T-helper 2 cell treated with Interferon-gamma antibody and Interleukin-4, amounts not matched to agents 5 μg/mL and 100 μg/mL, for 36 hours (primary cell): ENCODE results near the gene LRRC26.

Experiments
- DNase-seq: peaks from one replicate; pipeline ENCODE4 v3.0.0; 2021; ENCODE audit warnings: low spot score
- H3K27ac Mint-ChIP-seq: one replicate; pipeline ENCODE4 v1.8.0; 2021; ENCODE audit warnings: mild to moderate bottlenecking, mixed read lengths
- H3K27me3 Mint-ChIP-seq: one replicate; pipeline ENCODE4 v1.8.0; 2021; ENCODE audit warnings: low read depth, mixed read lengths
- H3K36me3 Mint-ChIP-seq: one replicate; pipeline ENCODE4 v1.8.0; 2021; ENCODE audit warnings: low read depth, mixed read lengths
- H3K4me1 Mint-ChIP-seq: one replicate; pipeline ENCODE4 v1.8.0; 2021; ENCODE audit warnings: low read depth, mixed read lengths
- H3K4me3 Mint-ChIP-seq: one replicate; pipeline ENCODE4 v1.8.0; 2022; ENCODE audit warnings: mild to moderate bottlenecking, moderate library complexity, mixed read lengths
- H3K9me3 Mint-ChIP-seq: one replicate; pipeline ENCODE4 v1.8.0; 2021; ENCODE audit warnings: mixed read lengths

The LRRC26 gene

GRCh38 chr9:137171149-137171900, 1.5 kb upstream of the LRRC26 start:
- no peaks in the 10 kb centered on the region for H3K9me3 Mint-ChIP-seq
- H3K27ac Mint-ChIP-seq: no peak overlapping the region
- no peak for DNase-seq
- H3K27me3 Mint-ChIP-seq: peaks cover 31% of the 10 kb centered on the region
- H3K36me3 Mint-ChIP-seq: no peaks in the 10 kb centered on the region
- H3K4me1 Mint-ChIP-seq: no peaks in the 10 kb centered on the region
- H3K4me3 Mint-ChIP-seq: no peak overlapping the region

GRCh38 chr9:137170486-137171148, 766 bp upstream of the LRRC26 start:
- no peak overlapping the region for H3K27ac Mint-ChIP-seq
- DNase-seq: no peak

GRCh38 chr9:137168904-137169856, 671 bp downstream of the LRRC26 start:
- H3K27ac Mint-ChIP-seq: no peak overlapping the region

More at GRCh38 chr9:137170486-137171148, 766 bp upstream of the LRRC26 start:
- Mint-ChIP-seq H3K36me3 (no peaks in the 10 kb centered on the region), H3K27me3 (peaks cover 31% of the 10 kb centered on the region), H3K9me3 (no peaks in the 10 kb centered on the region), H3K4me1 (no peaks in the 10 kb centered on the region), H3K4me3 (no peak overlapping the region)

GRCh38 chr9:137168573-137168903, 1.3 kb downstream of the LRRC26 start:
- peak overlapping the region; percentile 29 for H3K4me3 Mint-ChIP-seq
- peaks cover 33% of the 10 kb centered on the region for H3K27me3 Mint-ChIP-seq
- no peaks in the 10 kb centered on the region for H3K4me1 Mint-ChIP-seq
- no peak overlapping the region for H3K27ac Mint-ChIP-seq
- no peak for DNase-seq
- no peaks in the 10 kb centered on the region for H3K9me3 Mint-ChIP-seq
- no peaks in the 10 kb centered on the region for H3K36me3 Mint-ChIP-seq

More at GRCh38 chr9:137168904-137169856, 671 bp downstream of the LRRC26 start:
- peaks cover 32% of the 10 kb centered on the region for H3K27me3 Mint-ChIP-seq
- H3K4me1 Mint-ChIP-seq: no peaks in the 10 kb centered on the region
- no peaks in the 10 kb centered on the region for H3K9me3 Mint-ChIP-seq
- no peaks in the 10 kb centered on the region for H3K36me3 Mint-ChIP-seq
- peak overlapping the region; percentile 66 for H3K4me3 Mint-ChIP-seq
- no peak for DNase-seq

- Mint-ChIP-seq H3K36me3 (no peaks in the 10 kb centered on the region), H3K4me1 (no peaks in the 10 kb centered on the region), H3K9me3 (no peaks in the 10 kb centered on the region), H3K4me3 (no peak overlapping the region), H3K27ac (no peak overlapping the region), H3K27me3 (peaks cover 29% of the 10 kb centered on the region)
- no peak for DNase-seq
Measured at GRCh38 chr9:137167747-137168572, 1.9 kb downstream of the LRRC26 start.

- H3K4me1 Mint-ChIP-seq: no peaks in the 10 kb centered on the region
- peaks cover 29% of the 10 kb centered on the region for H3K27me3 Mint-ChIP-seq
- H3K4me3 Mint-ChIP-seq: no peak overlapping the region
- no peak for DNase-seq
- H3K36me3 Mint-ChIP-seq: no peaks in the 10 kb centered on the region
- no peak overlapping the region for H3K27ac Mint-ChIP-seq
- no peaks in the 10 kb centered on the region for H3K9me3 Mint-ChIP-seq
Measured at GRCh38 chr9:137167277-137167746, 2.5 kb downstream of the LRRC26 start.

GRCh38 chr9:137166380-137167229, 3.2 kb downstream of the LRRC26 start:
- Mint-ChIP-seq H3K9me3 (no peaks in the 10 kb centered on the region), H3K4me1 (no peaks in the 10 kb centered on the region), H3K27ac (no peak overlapping the region), H3K36me3 (no peaks in the 10 kb centered on the region), H3K27me3 (peaks cover 30% of the 10 kb centered on the region), H3K4me3 (no peak overlapping the region)
- DNase-seq: no peak

- peaks cover 27% of the 10 kb centered on the region for H3K27me3 Mint-ChIP-seq
- H3K9me3 Mint-ChIP-seq: no peaks in the 10 kb centered on the region
- DNase-seq: no peak
- no peak overlapping the region for H3K27ac Mint-ChIP-seq
- H3K4me1 Mint-ChIP-seq: no peaks in the 10 kb centered on the region
- no peak overlapping the region for H3K4me3 Mint-ChIP-seq
- no peaks in the 10 kb centered on the region for H3K36me3 Mint-ChIP-seq
Measured at GRCh38 chr9:137165250-137165836, 4.5 kb downstream of the LRRC26 start.

GRCh38 chr9:137164370-137165249, 5.2 kb downstream of the LRRC26 start:
- Mint-ChIP-seq H3K9me3 (no peaks in the 10 kb centered on the region), H3K4me1 (no peaks in the 10 kb centered on the region), H3K27me3 (peaks cover 28% of the 10 kb centered on the region), H3K36me3 (no peaks in the 10 kb centered on the region), H3K27ac (no peak overlapping the region), H3K4me3 (no peak overlapping the region)
- no peak for DNase-seq

GRCh38 chr9:137163805-137164204, 6.0 kb downstream of the LRRC26 start:
- no peaks in the 10 kb centered on the region for H3K36me3 Mint-ChIP-seq

GRCh38 chr9:137163365-137163715, 6.5 kb downstream of the LRRC26 start:
- peaks cover 32% of the 10 kb centered on the region for H3K27me3 Mint-ChIP-seq
- no peaks in the 10 kb centered on the region for H3K36me3 Mint-ChIP-seq
- H3K4me1 Mint-ChIP-seq: peaks cover 4% of the 10 kb centered on the region
- H3K4me3 Mint-ChIP-seq: no peak overlapping the region
- H3K27ac Mint-ChIP-seq: no peak overlapping the region
- no peak for DNase-seq
- no peaks in the 10 kb centered on the region for H3K9me3 Mint-ChIP-seq

More at GRCh38 chr9:137163805-137164204, 6.0 kb downstream of the LRRC26 start:
- Mint-ChIP-seq H3K4me3 (no peak overlapping the region), H3K9me3 (no peaks in the 10 kb centered on the region), H3K4me1 (peaks cover 4% of the 10 kb centered on the region), H3K27me3 (peaks cover 31% of the 10 kb centered on the region), H3K27ac (no peak overlapping the region)
- no peak for DNase-seq
